ENCODE measurements around the gene SCN7A.

DNA sequence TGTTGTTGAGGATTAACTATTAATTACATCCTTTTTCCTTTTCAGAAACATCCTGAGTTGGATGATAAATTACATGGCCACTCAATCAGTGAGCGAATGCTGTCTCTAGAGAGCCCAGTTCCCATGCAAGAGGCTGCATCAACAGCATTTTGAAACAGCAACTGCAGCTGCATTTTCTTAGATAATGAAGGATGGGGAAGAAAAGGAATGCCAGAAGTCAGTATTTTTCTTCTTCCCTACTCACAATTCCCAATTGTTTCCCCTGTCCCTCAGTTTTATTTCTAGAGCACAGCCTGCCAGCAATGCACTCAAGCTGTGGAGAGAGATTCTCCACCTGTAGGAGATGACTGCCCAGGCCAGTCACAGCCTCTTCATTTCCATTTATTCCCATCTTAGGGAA lies 6.9 kb downstream of the SCN7A start:
- TF ChIP-seq, protein P1, sequence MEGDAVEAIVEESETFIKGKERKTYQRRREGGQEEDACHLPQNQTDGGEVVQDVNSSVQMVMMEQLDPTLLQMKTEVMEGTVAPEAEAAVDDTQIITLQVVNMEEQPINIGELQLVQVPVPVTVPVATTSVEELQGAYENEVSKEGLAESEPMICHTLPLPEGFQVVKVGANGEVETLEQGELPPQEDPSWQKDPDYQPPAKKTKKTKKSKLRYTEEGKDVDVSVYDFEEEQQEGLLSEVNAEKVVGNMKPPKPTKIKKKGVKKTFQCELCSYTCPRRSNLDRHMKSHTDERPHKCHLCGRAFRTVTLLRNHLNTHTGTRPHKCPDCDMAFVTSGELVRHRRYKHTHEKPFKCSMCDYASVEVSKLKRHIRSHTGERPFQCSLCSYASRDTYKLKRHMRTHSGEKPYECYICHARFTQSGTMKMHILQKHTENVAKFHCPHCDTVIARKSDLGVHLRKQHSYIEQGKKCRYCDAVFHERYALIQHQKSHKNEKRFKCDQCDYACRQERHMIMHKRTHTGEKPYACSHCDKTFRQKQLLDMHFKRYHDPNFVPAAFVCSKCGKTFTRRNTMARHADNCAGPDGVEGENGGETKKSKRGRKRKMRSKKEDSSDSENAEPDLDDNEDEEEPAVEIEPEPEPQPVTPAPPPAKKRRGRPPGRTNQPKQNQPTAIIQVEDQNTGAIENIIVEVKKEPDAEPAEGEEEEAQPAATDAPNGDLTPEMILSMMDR (IDR thresholded peaks at IDR 0.05), result no peak
- no peak for TF ChIP-seq POLR2A (IDR thresholded peaks at IDR 0.05)

Measured in adrenal gland (tissue), 5 donors.